GM12875 (cell line): ENCODE data around the gene RAB40B.

Source experiments
- H3K4me3 ChIP-seq: one replicate; pipeline ENCODE4 v1.5.1; 2011; ENCODE audit warnings: low read depth, low read length, control low read depth
- CTCF ChIP-seq: IDR thresholded peaks from 2 replicates; pipeline ENCODE4 v1.5.1; 2011; ENCODE audit warnings: low read depth, mild to moderate bottlenecking, control low read depth, inconsistent platforms, low read length, moderate library complexity, borderline replicate concordance; ENCODE audit not compliant: insufficient read depth

The RAB40B gene

GRCh38 chr17:82663381-82664275, 34.9 kb downstream of the RAB40B start:
- H3K4me3 ChIP-seq = no peak overlapping the region
- no peak for TF ChIP-seq CTCF

- no peak overlapping the region for H3K4me3 ChIP-seq
- no peak for TF ChIP-seq CTCF
Observed at GRCh38 chr17:82662711-82663261, 35.7 kb downstream of the RAB40B start.

- no peak overlapping the region for H3K4me3 ChIP-seq
- no peak for TF ChIP-seq CTCF
Observed at GRCh38 chr17:82661717-82662683, 36.5 kb downstream of the RAB40B start.

- no peak overlapping the region for H3K4me3 ChIP-seq
- no peak for TF ChIP-seq CTCF
Observed at GRCh38 chr17:82659886-82660285, 38.6 kb downstream of the RAB40B start.

GRCh38 chr17:82658796-82659452, 39.6 kb downstream of the RAB40B start:
- no peak overlapping the region for H3K4me3 ChIP-seq
- no peak for TF ChIP-seq CTCF

GRCh38 chr17:82658331-82658730, 40.2 kb downstream of the RAB40B start:
- no peak overlapping the region for H3K4me3 ChIP-seq
- TF ChIP-seq CTCF = no peak
